ENCODE data around the gene DUSP5.

- no peak for TF ChIP-seq CTCF (IDR thresholded peaks at IDR 0.05 in 2 of 3, conservative IDR thresholded peaks at IDR 0.05 in 1 of 3; ENCODE audit: borderline replicate concordance in 1 of 3, insufficient read depth in 1 of 3, low read depth in 2 of 3, low read length in 2 of 3)
- TF ChIP-seq RAD21 (IDR thresholded peaks at IDR 0.05; ENCODE audit: low read depth): no peak
Measured at GRCh38 chr10:110479710-110480109, 18.0 kb upstream of the DUSP5 start.

All from HCT116 (cell line).